ENCODE data around the gene APLN.

DNA sequence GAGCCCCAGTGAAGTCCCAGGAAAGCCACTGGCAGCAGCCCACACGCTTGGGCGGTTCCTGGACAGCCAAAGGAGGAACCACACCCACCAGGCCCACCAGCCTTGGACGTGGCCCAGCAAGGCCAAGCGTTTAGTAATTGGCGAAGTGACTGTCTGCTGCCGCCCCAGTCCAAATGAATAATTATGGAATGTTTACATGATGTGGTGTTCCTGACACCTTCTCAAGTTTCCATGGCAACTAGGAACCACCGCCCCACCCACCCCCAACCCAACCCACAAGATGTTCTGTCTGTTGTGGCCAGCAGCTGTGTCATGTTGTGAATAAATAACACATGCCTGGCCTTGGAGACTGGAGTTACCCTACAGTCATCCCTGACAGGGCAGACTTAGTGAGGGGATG is 22.3 kb downstream of the APLN start:
- TF ChIP-seq POLR2A (IDR thresholded peaks at IDR 0.05): no peak
- TF ChIP-seq, protein P1, sequence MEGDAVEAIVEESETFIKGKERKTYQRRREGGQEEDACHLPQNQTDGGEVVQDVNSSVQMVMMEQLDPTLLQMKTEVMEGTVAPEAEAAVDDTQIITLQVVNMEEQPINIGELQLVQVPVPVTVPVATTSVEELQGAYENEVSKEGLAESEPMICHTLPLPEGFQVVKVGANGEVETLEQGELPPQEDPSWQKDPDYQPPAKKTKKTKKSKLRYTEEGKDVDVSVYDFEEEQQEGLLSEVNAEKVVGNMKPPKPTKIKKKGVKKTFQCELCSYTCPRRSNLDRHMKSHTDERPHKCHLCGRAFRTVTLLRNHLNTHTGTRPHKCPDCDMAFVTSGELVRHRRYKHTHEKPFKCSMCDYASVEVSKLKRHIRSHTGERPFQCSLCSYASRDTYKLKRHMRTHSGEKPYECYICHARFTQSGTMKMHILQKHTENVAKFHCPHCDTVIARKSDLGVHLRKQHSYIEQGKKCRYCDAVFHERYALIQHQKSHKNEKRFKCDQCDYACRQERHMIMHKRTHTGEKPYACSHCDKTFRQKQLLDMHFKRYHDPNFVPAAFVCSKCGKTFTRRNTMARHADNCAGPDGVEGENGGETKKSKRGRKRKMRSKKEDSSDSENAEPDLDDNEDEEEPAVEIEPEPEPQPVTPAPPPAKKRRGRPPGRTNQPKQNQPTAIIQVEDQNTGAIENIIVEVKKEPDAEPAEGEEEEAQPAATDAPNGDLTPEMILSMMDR (IDR thresholded peaks at IDR 0.05): no peak
